K562 (cell line): Measurements from ENCODE around the gene EHBP1L1. TPM values are rescaled to one million over a fixed set of nuclear protein-coding genes. Genes with fewer than 3 reads are reported as not detected.
A peak's percentile ranks its signal among the peaks of the same experiment; 100 is the strongest.

Experiments
- AFF4 ChIP-seq: sonication (generic); formaldehyde crosslinking; IDR thresholded peaks from 2 replicates; pipeline ENCODE4 v1.8.0; 2023; ENCODE audit warnings: mild to moderate bottlenecking, missing genetic modification reagents
- HBP1 ChIP-seq: fragments of 450-650 bp; formaldehyde crosslinking; IDR thresholded peaks from 2 replicates; pipeline ENCODE4 v1.4.0; 2022; ENCODE audit warnings: missing genetic modification characterization
- HCFC1 ChIP-seq: IDR thresholded peaks from 2 replicates; pipeline ENCODE4 v1.6.1; 2012; ENCODE audit warnings: low read depth, low read length, improper control_type of control experiment
- HOMEZ ChIP-seq: fragments of 250-450 bp; sonication (Bioruptor Pico); IDR thresholded peaks from 2 replicates; pipeline ENCODE4 v1.4.0; 2020; ENCODE audit warnings: mild to moderate bottlenecking, moderate library complexity
- KAT2B ChIP-seq: IDR thresholded peaks from one replicate; pipeline ENCODE4 v1.6.1; 2012; ENCODE audit warnings: low read depth, mild to moderate bottlenecking, control low read depth, inconsistent platforms, low read length, moderate library complexity
- MITF ChIP-seq: IDR thresholded peaks from 2 replicates; pipeline ENCODE4 v1.6.1; 2014; ENCODE audit warnings: antibody characterized with exemption
- NFE2 ChIP-seq: IDR thresholded peaks from 2 replicates; pipeline ENCODE4 v1.6.1; 2014; ENCODE audit warnings: antibody characterized with exemption, low read depth
- PCBP1 ChIP-seq: fragments of 200-400 bp; formaldehyde crosslinking; IDR thresholded peaks from 2 replicates; pipeline ENCODE4 v1.6.1; 2018; ENCODE audit warnings: mild to moderate bottlenecking, low read depth, low read length; ENCODE audit not compliant: poor library complexity, severe bottlenecking
- SNRNP70 ChIP-seq: fragments of 200-400 bp; formaldehyde crosslinking; optimal IDR thresholded peaks from 2 replicates; pipeline ENCODE3; 2017; ENCODE audit warnings: low read depth, low read length
- SRSF3 ChIP-seq: fragments of 200-400 bp; formaldehyde crosslinking; IDR thresholded peaks from 2 replicates; pipeline ENCODE4 v1.6.1; 2016; ENCODE audit warnings: mild to moderate bottlenecking, low read length, moderate library complexity; ENCODE audit not compliant: insufficient read depth
- SRSF7 ChIP-seq: fragments of 200-400 bp; formaldehyde crosslinking; optimal IDR thresholded peaks from 2 replicates; pipeline ENCODE3; 2017; ENCODE audit warnings: mild to moderate bottlenecking, low read depth, low read length
- TRIM24 ChIP-seq, 2 experiments: fragments of 450-650 bp; IDR thresholded peaks; 2 replicates each; pipeline ENCODE4 v1.6.1; 2016
- ZKSCAN1 ChIP-seq: fragments of 150-350 bp; IDR thresholded peaks from 2 replicates; pipeline ENCODE4 v1.6.1; 2016; ENCODE audit warnings: low read depth, low read length
- ZNF324 ChIP-seq: fragments of 250-450 bp; sonication (Bioruptor Pico); IDR thresholded peaks from 2 replicates; pipeline ENCODE4 v1.4.0; 2020; ENCODE audit warnings: mild to moderate bottlenecking
- ZNF511 ChIP-seq: sonication (generic); formaldehyde crosslinking; IDR thresholded peaks from 2 replicates; pipeline ENCODE4 v1.8.0; 2022; ENCODE audit warnings: mild to moderate bottlenecking, missing genetic modification reagents
- polyA plus RNA-seq, 8 experiments: library from polyadenylated mRNA; depleted of rRNA in 4 of 8; stranded (reverse) in 5 of 8; unstranded in 3 of 8; fragments of >200 nt; fragmentation: Nextera tagmentation in 2 of 8; fragmentation: Illumina TruSeq in 1 of 8; extraction: Ambion mirVana in 2 of 8; extraction: Trizol in 1 of 8; gene quantifications; 2 replicates each; pipeline versions ENCODE4 v1.2.1 to v1.2.3, GENCODE V29; 2011 to 2014; ENCODE audit warnings: inconsistent platforms in 1 of 8, missing spikeins in 1 of 8
- total RNA-seq, 7 experiments: library from RNA; depleted of rRNA in 6 of 7; stranded (reverse); fragments of >200 nt in 6 of 7; fragmentation: Illumina TruSeq in 2 of 7; extraction: Trizol in 2 of 7; gene quantifications; 2 replicates each; pipeline versions ENCODE4 v1.2.1 to v1.2.3, GENCODE V29; 2011 to 2021; ENCODE audit warnings: low replicate concordance in 1 of 7

The EHBP1L1 gene
- total and polyA plus RNA-seq, 9 of the 15 experiments (the other 6 are each of a cell fraction or from before 2014, with no cell fraction given) = 0.03 to 87.1 (median 26.3) TPM

GRCh38 chr11:65546217-65546958 is 29.5 kb upstream of the EHBP1L1 start (continued):
- TF ChIP-seq PCBP1 (no peak), NFE2 (no peak), SRSF7 (no peak), ZNF324 (CRISPR knock-in tag) (no peak), AFF4 (CRISPR knock-in tag) (no peak), TRIM24 (IDR thresholded peaks at IDR 0.05) (no peak), HBP1 (CRISPR knock-in tag) (peak; percentile 19; the same call in 1 of the 2 replicates), ZKSCAN1 (no peak), ZNF511 (CRISPR knock-in tag) (no peak), HOMEZ (CRISPR knock-in tag) (no peak), SNRNP70 (no peak), SRSF3 (no peak), KAT2B (no peak), HCFC1 (no peak; the same call in 1 of the 2 replicates), MITF (no peak; the same call in 1 of the 2 replicates)
